Measurements from ENCODE around the gene SLC13A3.

DNA sequence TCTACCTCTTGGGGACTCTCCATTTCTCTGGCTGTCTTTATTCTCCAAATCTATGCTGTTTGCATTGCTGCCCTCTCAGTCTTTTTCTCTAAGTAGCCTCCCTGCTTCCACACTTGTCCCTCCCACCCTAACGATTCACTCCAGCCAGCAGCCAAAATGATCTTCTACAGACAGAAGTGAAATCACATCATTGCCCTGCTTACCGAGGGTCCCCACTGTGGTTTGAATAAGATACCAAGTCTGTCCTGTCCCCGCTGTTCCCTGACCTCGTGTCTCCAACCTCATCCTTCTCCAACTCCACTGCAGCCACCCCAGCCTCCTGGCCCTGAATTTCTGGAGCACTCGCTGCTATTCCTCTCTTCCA is 89.3 kb downstream of the SLC13A3 start:
- TF ChIP-seq, protein P1, sequence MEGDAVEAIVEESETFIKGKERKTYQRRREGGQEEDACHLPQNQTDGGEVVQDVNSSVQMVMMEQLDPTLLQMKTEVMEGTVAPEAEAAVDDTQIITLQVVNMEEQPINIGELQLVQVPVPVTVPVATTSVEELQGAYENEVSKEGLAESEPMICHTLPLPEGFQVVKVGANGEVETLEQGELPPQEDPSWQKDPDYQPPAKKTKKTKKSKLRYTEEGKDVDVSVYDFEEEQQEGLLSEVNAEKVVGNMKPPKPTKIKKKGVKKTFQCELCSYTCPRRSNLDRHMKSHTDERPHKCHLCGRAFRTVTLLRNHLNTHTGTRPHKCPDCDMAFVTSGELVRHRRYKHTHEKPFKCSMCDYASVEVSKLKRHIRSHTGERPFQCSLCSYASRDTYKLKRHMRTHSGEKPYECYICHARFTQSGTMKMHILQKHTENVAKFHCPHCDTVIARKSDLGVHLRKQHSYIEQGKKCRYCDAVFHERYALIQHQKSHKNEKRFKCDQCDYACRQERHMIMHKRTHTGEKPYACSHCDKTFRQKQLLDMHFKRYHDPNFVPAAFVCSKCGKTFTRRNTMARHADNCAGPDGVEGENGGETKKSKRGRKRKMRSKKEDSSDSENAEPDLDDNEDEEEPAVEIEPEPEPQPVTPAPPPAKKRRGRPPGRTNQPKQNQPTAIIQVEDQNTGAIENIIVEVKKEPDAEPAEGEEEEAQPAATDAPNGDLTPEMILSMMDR (IDR thresholded peaks at IDR 0.05), result no peak
- TF ChIP-seq EZH2 (IDR thresholded peaks at IDR 0.05), result no peak

Measured in neural progenitor cell (in vitro differentiated cells).